HG03139 (cell line): ENCODE measurements around the gene EIF4G2.
A peak's percentile ranks its signal among the peaks of the same experiment; 100 is the strongest.

Experiments
- ATAC-seq: cut with Tn5 transposase; IDR thresholded peaks from one replicate; pipeline ENCODE4 v1.9.1; 2021; ENCODE audit not compliant: unreplicated experiment

EIF4G2 gene

DNA sequence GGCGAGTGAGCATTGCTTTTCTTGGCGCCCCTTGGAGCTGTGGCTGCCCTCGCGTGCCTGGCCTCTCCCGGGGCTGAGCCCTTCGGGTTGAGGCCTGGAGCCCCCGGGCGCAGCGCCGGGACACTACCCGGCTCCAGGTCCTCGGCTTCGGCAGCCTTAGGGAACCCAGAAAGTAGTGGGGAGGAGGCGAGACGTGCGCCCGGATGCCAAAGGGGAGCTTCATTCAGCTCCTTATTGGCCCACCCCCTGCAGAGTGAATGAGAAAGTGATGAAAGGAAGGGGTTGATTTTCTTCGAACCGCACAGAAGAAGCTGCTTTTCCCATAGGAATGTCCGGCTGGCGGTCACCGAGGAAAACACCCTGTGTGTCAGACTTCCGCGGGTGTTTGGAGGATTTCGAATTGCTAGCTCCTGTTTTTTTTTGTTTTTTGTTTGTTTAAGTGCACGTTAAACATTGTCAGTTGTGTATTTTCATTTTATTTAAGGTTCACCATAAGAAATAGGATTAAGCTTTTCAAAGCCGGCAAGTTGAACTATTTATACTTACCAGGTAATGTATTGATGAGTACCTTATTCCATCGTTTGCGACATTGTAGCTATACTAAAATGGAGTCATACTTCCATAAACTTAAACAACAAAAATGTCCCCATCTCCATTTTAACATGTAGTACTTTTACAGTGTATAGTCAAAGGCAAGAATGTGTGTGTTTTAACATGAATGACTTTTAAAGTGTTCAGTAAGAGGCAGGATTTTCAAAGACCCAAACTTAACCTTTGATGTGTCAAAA is 841 bp upstream of the EIF4G2 start:
- peak; percentile 10 for ATAC-seq

GRCh38 chr11:10808235-10808552 is 532 bp downstream of the EIF4G2 start:
- ATAC-seq, result peak; percentile 1

GRCh38 chr11:10807493-10808234 is 1.1 kb downstream of the EIF4G2 start:
- ATAC-seq, result peak; percentile 6

DNA sequence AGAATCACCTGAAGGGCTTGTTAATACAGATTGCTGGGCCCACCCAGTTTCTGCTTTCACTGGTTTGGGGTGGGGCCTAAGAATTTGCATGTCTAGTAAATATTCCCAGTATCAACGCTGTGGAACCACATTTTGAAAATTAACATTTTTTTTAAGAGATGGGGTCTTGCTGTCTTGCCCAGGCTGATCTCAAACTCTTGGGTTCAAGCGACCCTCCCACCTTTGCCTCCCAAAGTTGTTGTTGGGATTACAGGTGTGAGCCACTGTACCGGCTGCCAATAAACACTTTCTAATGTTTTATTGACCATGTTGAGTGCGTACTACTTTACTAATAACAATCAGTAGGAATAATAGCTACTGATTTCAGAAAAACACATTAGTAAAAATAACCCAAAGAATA is 2.5 kb downstream of the EIF4G2 start:
- no peak for ATAC-seq

DNA sequence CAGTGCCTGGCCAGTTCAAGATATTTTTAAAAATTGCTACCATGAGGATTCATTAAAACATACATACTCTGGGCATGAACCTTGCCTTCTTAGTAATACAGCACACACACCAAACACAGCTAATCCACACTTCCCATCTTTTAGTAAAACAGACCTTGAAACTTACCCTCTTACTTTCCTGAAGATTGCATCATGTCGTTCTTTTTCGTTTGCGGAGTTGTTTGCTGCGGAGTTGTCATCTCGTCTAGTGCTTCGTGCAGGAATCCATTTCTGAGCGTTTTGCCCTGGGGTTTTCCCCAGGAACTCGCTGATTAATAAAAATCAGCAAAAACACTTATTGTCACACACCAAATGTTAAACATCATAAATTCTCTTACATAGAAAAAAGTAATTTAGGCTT is 3.0 kb downstream of the EIF4G2 start:
- no peak for ATAC-seq

DNA sequence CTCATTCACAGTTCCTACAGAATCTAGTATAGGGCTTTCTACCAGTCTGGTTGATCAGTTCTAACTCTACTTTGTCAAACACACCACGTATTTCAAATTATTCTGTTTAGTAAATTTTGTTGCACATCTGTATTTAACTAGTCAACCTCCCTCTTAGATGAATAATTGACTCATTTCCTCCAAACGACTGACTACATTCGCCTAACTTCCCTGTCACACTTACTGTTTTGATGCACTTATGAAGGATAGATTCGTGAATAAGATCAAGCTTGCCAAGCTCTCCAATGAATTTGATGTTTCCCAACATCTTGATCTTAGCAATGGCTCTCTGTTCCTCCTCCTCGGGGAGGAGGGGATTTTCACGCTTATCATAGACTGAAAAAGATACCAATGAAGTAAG is 5.0 kb downstream of the EIF4G2 start:
- ATAC-seq, result no peak

DNA sequence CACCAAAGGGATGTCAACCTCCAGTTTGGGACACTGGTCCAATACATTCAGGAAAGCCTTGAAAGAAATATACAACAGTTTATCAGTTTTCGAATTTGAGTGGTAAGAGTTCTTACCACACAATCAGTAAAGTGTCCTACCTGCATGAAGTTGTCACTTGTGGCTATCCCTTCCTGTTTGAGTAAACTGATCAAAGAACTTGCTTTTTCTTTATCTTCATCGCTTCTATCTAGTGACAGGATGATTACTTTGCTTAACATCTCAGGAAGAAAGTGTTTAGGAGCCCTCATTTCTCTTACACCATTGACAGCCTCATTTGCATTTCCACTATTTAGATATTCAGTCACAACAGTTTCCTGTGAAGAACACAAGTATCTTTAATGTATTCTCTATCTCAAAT is 8.4 kb downstream of the EIF4G2 start:
- no peak for ATAC-seq

DNA sequence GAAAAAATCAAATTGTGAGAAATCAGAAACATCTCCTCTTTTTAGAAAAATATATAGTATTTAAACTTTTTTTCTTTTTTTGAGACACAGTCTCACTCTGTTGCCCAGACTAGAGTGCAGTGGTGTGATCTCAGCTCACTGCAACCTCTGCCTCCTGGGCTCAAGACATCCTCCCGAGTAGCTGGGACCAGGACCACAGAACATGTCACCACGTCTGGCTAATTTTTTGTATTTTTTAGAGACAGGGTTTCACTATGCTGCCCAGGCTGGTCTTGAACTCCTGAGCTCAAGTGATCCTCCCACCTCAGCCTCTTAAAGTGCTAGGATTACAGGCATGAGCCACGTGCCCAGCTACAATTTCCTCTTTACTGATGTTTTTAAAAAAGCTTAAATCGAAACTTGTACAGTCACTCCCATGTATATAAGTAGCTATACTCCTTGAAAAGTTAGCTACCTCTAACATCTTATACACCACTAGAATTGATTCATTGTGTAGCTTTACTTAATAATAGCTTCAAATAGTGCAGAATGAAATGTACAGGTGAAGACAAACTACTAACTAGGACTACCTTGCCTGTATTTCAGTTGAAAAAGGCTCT is 10.3 kb downstream of the EIF4G2 start:
- ATAC-seq, result no peak

GRCh38 chr11:10797531-10797930 is 11.2 kb downstream of the EIF4G2 start:
- no peak for ATAC-seq

DNA sequence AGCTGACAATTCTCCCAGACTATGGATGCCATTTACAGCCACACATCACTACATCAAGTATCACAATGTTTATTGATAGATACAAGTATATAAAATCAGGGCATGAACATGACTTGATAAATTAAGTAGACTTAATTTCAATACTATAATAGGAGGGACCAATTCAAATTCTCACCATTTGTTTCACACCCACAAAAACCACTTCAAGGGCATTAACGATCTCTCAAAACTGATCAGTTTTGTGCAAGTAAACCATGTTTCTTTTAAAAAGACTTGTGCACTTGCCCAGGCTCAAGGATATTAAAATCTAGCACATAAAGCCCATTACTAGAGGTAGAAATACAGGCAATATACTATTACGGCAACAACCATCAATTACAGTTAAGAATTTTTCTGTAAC is 11.7 kb downstream of the EIF4G2 start:
- no peak for ATAC-seq

DNA sequence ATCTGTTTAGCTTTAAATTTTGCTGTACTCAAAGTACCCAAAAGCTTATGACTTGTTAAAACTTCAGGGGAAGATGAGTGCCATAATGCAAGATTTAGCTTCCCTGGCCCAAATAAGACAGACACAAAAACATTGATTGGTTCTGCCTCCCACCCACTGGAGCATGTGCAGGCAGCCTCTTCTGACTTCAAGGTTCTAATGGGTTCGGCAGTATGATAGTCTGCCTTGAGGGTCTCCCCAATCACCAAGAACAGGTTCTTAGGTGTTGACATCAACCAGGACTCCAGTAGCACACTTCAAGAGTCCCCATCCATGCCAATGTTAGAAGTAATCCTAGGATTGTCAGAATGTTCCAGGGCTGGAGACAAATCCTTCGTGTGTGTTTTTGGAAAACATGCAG is 12.5 kb downstream of the EIF4G2 start:
- no peak for ATAC-seq

GRCh38 chr11:10793470-10794255 is 15.1 kb downstream of the EIF4G2 start:
- no peak for ATAC-seq

DNA sequence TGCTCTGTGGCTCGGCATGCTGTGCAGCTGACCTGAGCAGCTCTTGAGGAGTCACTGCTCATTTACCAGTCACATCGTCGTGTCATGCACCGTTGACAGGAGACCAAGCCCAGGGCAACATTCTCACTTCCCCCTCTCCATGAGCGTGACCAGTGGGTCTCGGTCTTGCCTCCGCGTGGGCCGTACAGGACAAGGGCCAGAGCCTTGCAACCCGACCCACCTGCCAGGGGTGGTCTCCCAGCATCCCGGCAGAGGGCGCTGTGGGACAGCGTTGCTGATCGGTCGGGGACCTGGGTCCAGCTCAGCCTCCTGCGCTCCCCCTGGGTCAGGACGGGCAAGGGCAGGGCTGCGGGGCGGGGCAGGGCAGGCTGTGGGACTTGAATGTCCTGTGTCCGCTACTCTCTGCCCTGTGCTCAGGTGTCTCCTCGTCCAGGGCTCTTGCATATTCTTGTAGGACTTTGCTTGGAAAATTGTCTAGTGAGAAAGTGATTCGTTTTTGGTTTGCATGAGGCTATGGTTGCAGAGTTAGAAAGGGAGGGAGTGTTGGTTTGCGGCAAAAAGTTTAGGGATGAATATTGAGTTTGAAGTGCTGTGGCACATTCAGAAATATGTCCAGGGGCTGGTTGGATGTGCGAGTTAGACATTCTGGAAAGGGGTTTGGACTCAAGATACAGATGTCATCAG is 16.2 kb downstream of the EIF4G2 start:
- peak; percentile 90 for ATAC-seq

DNA sequence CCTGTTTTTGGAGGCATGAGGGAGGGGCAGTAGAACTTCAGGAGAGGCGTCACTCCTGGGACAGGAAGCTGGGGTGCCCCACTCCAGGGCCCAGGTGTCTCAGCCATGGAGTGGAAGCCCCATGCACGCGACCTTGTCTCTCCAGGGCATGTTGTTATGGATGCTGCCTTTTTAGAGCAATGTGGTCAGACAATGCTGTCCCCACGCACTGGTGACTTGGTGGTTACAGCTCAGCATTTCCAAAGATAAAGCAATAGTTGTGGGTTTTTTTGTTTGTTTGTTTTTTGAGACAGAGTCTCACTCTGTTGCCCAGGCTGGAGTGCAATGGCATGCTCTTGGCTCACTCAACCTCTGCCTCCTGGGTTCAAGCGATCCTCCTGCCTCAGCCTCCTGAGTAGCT is 22.3 kb downstream of the EIF4G2 start:
- ATAC-seq, result no peak

DNA sequence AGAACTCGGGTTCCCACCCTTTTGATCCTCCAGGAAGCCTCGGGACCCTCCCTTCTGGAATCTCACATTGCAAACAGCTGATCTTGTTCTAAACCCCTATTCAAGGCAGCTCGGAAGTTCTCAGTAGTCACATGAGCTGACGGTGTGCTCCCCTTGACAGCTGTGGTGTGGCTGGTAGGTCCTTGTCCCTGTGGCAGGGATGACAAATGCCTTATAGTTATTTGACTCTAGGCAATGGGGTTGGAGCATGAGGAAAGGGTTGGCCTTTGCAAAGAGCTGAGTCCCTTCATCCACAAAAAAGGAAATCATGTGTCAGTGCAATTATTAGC is 23.6 kb downstream of the EIF4G2 start:
- ATAC-seq, result no peak

- no peak for ATAC-seq
These were observed 24.2 kb downstream of the EIF4G2 start for GRCh38 chr11:10784232-10785145.

DNA sequence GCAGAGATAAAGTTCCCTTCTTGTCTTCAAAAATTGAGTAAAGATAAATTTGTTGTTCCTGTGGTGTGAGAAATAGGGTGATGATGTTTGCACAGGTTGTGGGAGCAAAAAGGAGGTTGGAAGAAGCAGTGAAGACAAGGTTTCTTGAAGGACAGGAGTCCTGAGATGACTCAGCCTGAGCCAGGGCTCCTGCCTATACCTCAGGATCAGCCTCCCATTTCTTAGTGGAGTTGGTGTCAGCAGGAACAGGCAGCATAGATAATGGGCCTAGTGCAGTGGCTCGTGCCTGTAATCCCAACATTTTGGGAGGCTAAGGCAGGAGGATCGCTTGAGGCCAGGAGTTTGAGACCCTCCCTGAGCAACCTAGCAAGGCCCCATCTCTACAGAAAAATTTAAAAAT is 28.7 kb downstream of the EIF4G2 start:
- no peak for ATAC-seq

GRCh38 chr11:10779086-10779485 is 29.6 kb downstream of the EIF4G2 start:
- no peak for ATAC-seq

GRCh38 chr11:10778217-10778970 is 30.3 kb downstream of the EIF4G2 start:
- ATAC-seq, result no peak
